Lower leg skin (tissue), 3 donors: ENCODE data around the gene PRPF6.

ENCODE experiments used
- CTCF ChIP-seq, 3 donors: fragments of 450-650 bp; IDR thresholded peaks; one replicate each; pipeline ENCODE4 v1.5.1; 2016; ENCODE audit warnings: antibody characterized with exemption in 3 of 3, mild to moderate bottlenecking in 3 of 3, moderate library complexity in 2 of 3
- POLR2A ChIP-seq, 2 donors: fragments of 450-650 bp; IDR thresholded peaks; one replicate each; pipeline ENCODE4 v1.6.1; 2016 to 2017; ENCODE audit warnings: antibody characterized with exemption in 2 of 2, mild to moderate bottlenecking in 1 of 2, moderate library complexity in 1 of 2

- TF ChIP-seq CTCF (IDR thresholded peaks at IDR 0.05) (no peak), POLR2A (IDR thresholded peaks at IDR 0.05) (no peak)
Observed at GRCh38 chr20:63966944-63967322, 14.0 kb upstream of the PRPF6 start.
